H9 (cell line): Measurements from ENCODE around the gene MUC22. TPM values are rescaled to one million over a fixed set of nuclear protein-coding genes. Genes with fewer than 3 reads are reported as not detected.

Experiments
- DNase-seq: peaks from one replicate; pipeline ENCODE4 v3.0.0-alpha.2; 2017
- H2AFZ ChIP-seq: one replicate; pipeline ENCODE4 v1.6.1; 2013; ENCODE audit warnings: mild to moderate bottlenecking, low read length, control low read depth, moderate library complexity
- H2AK5ac ChIP-seq: 2 replicates; pipeline ENCODE4 v1.6.1; 2013; ENCODE audit warnings: low read length, control low read depth, mixed read lengths; ENCODE audit not compliant: insufficient read length
- H2BK120ac ChIP-seq: one replicate; pipeline ENCODE4 v1.6.1; 2013; ENCODE audit warnings: low read depth, mild to moderate bottlenecking, low read length, control low read depth, inconsistent platforms; ENCODE audit not compliant: poor library complexity, severe bottlenecking
- H2BK12ac ChIP-seq: 2 replicates; pipeline ENCODE4 v1.6.1; 2013; ENCODE audit warnings: low read length, control low read depth, mixed read lengths, low read depth; ENCODE audit not compliant: insufficient read length
- H2BK15ac ChIP-seq: 2 replicates; pipeline ENCODE4 v1.6.1; 2013; ENCODE audit warnings: low read depth, low read length, control low read depth
- H2BK20ac ChIP-seq: one replicate; pipeline ENCODE4 v1.6.1; 2013; ENCODE audit warnings: low read depth, mild to moderate bottlenecking, low read length, control low read depth, inconsistent platforms; ENCODE audit not compliant: poor library complexity, severe bottlenecking
- H2BK5ac ChIP-seq: 2 replicates; pipeline ENCODE4 v1.6.1; 2013; ENCODE audit warnings: low read length, control low read depth, mixed read lengths; ENCODE audit not compliant: insufficient read length
- H3K14ac ChIP-seq: 2 replicates; pipeline ENCODE4 v1.6.1; 2013; ENCODE audit warnings: low read length, control low read depth; ENCODE audit not compliant: insufficient read depth
- H3K18ac ChIP-seq: 2 replicates; pipeline ENCODE4 v1.6.1; 2013; ENCODE audit warnings: low read depth, mild to moderate bottlenecking, mixed read lengths, low read length, control low read depth; ENCODE audit not compliant: insufficient read length
- H3K23ac ChIP-seq: 2 replicates; pipeline ENCODE4 v1.6.1; 2013; ENCODE audit warnings: low read length, control low read depth, mixed read lengths, low read depth; ENCODE audit not compliant: insufficient read length
- H3K23me2 ChIP-seq: 2 replicates; pipeline ENCODE4 v1.6.1; 2013; ENCODE audit warnings: low read depth, mild to moderate bottlenecking, mixed read lengths, low read length, control low read depth; ENCODE audit not compliant: insufficient read length, poor library complexity, severe bottlenecking
- H3K27ac ChIP-seq: 2 replicates; pipeline ENCODE4 v1.5.1; 2013; ENCODE audit warnings: low read length, control low read depth, mixed read lengths, low read depth; ENCODE audit not compliant: insufficient read length
- H3K27me3 ChIP-seq: 2 replicates; pipeline ENCODE4 v1.6.1; 2013; ENCODE audit warnings: low read length, control low read depth, inconsistent platforms; ENCODE audit not compliant: insufficient read depth
- H3K4ac ChIP-seq: 2 replicates; pipeline ENCODE4 v1.6.1; 2013; ENCODE audit warnings: low read depth, mild to moderate bottlenecking, control low read depth, inconsistent platforms, low read length, moderate library complexity
- H3K4me1 ChIP-seq: 2 replicates; pipeline ENCODE4 v1.6.1; 2013; ENCODE audit warnings: low read length, control low read depth, inconsistent platforms; ENCODE audit not compliant: insufficient read depth
- H3K4me2 ChIP-seq: 2 replicates; pipeline ENCODE4 v1.6.1; 2013; ENCODE audit warnings: low read length, control low read depth, mixed read lengths; ENCODE audit not compliant: insufficient read length, insufficient read depth
- H3K56ac ChIP-seq: 2 replicates; pipeline ENCODE4 v1.6.1; 2013; ENCODE audit warnings: low read depth, mild to moderate bottlenecking, mixed read lengths, low read length, control low read depth; ENCODE audit not compliant: insufficient read length
- H3K79me1 ChIP-seq: 2 replicates; pipeline ENCODE4 v1.6.1; 2013; ENCODE audit warnings: low read depth, mild to moderate bottlenecking, moderate library complexity, low read length, control low read depth, inconsistent platforms; ENCODE audit not compliant: insufficient read depth, poor library complexity, severe bottlenecking
- H3K79me2 ChIP-seq: 2 replicates; pipeline ENCODE4 v1.6.1; 2013; ENCODE audit warnings: low read length, control low read depth, inconsistent platforms; ENCODE audit not compliant: insufficient read depth
- H3K9ac ChIP-seq: 2 replicates; pipeline ENCODE4 v1.6.1; 2013; ENCODE audit warnings: low read length, control low read depth, mixed read lengths; ENCODE audit not compliant: insufficient read length; ENCODE audit errors: extremely low read depth
- H3K9me3 ChIP-seq: one replicate; pipeline ENCODE4 v1.6.1; 2013; ENCODE audit warnings: low read depth, low read length, inconsistent platforms; ENCODE audit not compliant: control insufficient read depth
- H3T11ph ChIP-seq: one replicate; pipeline ENCODE4 v1.6.1; 2013; ENCODE audit warnings: mild to moderate bottlenecking, low read length, control low read depth, inconsistent platforms
- H4K20me1 ChIP-seq: one replicate; pipeline ENCODE4 v1.6.1; 2013; ENCODE audit not compliant: control insufficient read depth, insufficient read length, insufficient read depth
- H4K5ac ChIP-seq: 2 replicates; pipeline ENCODE4 v1.6.1; 2013; ENCODE audit warnings: low read depth, mild to moderate bottlenecking, mixed read lengths, low read length, control low read depth; ENCODE audit not compliant: insufficient read length
- H4K8ac ChIP-seq: replicated peaks from 2 replicates; pipeline ENCODE4 v1.6.1; 2013; ENCODE audit warnings: low read length, control low read depth, mixed read lengths, low read depth; ENCODE audit not compliant: insufficient read length
- H4K91ac ChIP-seq: 2 replicates; pipeline ENCODE4 v1.6.1; 2013; ENCODE audit warnings: low read depth, mild to moderate bottlenecking, moderate library complexity, mixed read lengths, low read length, control low read depth; ENCODE audit not compliant: insufficient read length
- H3K27ac Mint-ChIP-seq, 3 experiments: 2 replicates in 2 of 3; 3 replicates in 1 of 3; pipeline ENCODE4 v1.8.0; 2020 to 2021; ENCODE audit warnings: mixed read lengths in 3 of 3, mild to moderate bottlenecking in 1 of 3, moderate library complexity in 1 of 3
- H3K27me3 Mint-ChIP-seq: 2 replicates; pipeline ENCODE4 v1.8.0; 2021; ENCODE audit warnings: low read depth, mild to moderate bottlenecking, moderate library complexity, mixed read lengths
- H3K36me3 Mint-ChIP-seq, 3 experiments: 2 replicates in 2 of 3; 3 replicates in 1 of 3; pipeline ENCODE4 v1.8.0; 2020 to 2021; ENCODE audit warnings: low read depth in 3 of 3, mixed read lengths in 3 of 3; ENCODE audit not compliant: insufficient read depth in 1 of 3
- H3K4me1 Mint-ChIP-seq, 2 experiments: 2 replicates each; pipeline ENCODE4 v1.8.0; 2020; ENCODE audit warnings: mixed read lengths in 2 of 2
- H3K4me3 Mint-ChIP-seq, 2 experiments: 2 replicates in 1 of 2; 3 replicates in 1 of 2; pipeline ENCODE4 v1.8.0; 2020 to 2021; ENCODE audit warnings: mild to moderate bottlenecking in 2 of 2, mixed read lengths in 2 of 2, moderate library complexity in 1 of 2
- H3K9me3 Mint-ChIP-seq, 2 experiments: 2 replicates in 1 of 2; 3 replicates in 1 of 2; pipeline ENCODE4 v1.8.0; 2020; ENCODE audit warnings: mild to moderate bottlenecking in 2 of 2, mixed read lengths in 2 of 2, moderate library complexity in 1 of 2
- CTCF ChIP-seq: fragments of 200-600 bp; sonication (generic); conservative IDR thresholded peaks from 3 replicates; pipeline ENCODE4 v1.8.0; 2021; ENCODE audit warnings: antibody characterized with exemption, mild to moderate bottlenecking
- WGBS: extraction: QIAGEN DNeasy Blood & Tissue Kit; methylation state at CpG from one replicate; pipeline ENCODE4 v1.1.7; 2013; ENCODE audit warnings: missing lambda C conversion rate, low lambda C conversion rate, mixed read lengths; ENCODE audit not compliant: insufficient read length; ENCODE audit errors: extremely low coverage; 5-methylcytosine and 5-hydroxymethylcytosine counted together
- total RNA-seq: library from RNA; stranded (reverse); gene quantifications from 2 replicates; pipeline ENCODE4 v1.2.1, GENCODE V29; 2021

MUC22 gene
- total RNA-seq, 1 experiment from 2014 or later, result not detected

DNA sequence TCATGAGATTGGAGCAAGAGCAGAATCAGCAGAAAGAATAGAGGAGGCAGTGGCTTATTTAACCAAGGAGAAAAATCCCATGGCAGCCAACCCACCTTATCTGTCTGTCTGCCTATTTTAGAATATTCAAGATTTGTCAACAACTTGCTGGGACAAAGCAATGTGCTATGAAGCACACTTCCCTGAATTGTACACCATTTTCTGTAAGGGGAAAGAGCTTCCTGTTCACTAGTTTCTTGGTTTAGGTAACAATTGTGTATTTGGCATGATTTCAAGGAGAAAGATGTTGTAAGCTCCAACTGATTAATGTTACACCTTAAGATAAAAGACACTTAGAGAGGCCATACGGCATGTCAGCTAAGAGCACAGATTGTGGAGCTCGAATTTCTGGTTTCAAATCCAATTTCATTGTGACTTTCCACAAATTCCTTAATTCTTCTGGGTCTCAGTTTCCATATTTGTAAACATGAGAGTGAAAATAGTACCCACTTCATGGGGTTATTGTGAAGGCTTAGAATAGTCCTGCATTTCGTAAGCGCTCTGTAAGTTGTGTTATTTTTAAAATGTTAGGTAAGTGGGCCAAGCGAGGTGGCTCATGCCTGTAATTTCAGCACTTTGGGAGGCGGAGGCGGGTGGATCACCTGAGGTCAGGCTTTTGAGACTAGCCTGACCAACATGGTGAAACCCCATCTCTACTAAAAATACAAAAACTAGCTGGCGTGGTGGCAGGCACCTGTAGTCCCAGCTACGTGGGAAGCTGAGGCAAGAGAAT, 4.8 kb upstream of the MUC22 start:
- no CpG with 5 or more reads among the region's 9 CpGs for WGBS
- Histone ChIP-seq H2BK120ac (no peak overlapping the region), H3T11ph (no peak overlapping the region), H2BK12ac (no peak overlapping the region), H4K8ac (no peak overlapping the region), H3K23ac (no peak overlapping the region), H4K20me1 (no peaks in the 10 kb centered on the region), H2BK20ac (no peak overlapping the region), H4K91ac (no peak overlapping the region), H3K79me1 (no peaks in the 10 kb centered on the region), H3K18ac (no peak overlapping the region), H3K4me2 (no peak overlapping the region), H4K5ac (no peak overlapping the region), H2BK15ac (no peak overlapping the region), H3K9ac (no peak overlapping the region), H3K9me3 (no peaks in the 10 kb centered on the region), H3K4me1 (no peaks in the 10 kb centered on the region), H3K79me2 (no peaks in the 10 kb centered on the region), H3K4ac (no peak overlapping the region), H2AFZ (no peak overlapping the region), H3K56ac (no peak overlapping the region), H2AK5ac (no peak overlapping the region), H2BK5ac (no peak overlapping the region), H3K27me3 (no peaks in the 10 kb centered on the region), H3K23me2 (no peaks in the 10 kb centered on the region), H3K27ac (no peak overlapping the region), H3K14ac (no peak overlapping the region)
- DNase-seq, result no peak
- Mint-ChIP-seq H3K4me3 (no peak overlapping the region), H3K27ac (no peak overlapping the region; a peak in 1 of 7 replicates), H3K4me1 (0 out of 4 replicates have a peak, but pooled peaks cover 0 to 2% of the 10 kb centered on the region in 2 experiments), H3K36me3 (no peaks in the 10 kb centered on the region; a peak in 1 of 7 replicates), H3K27me3 (peaks cover 3% of the 10 kb centered on the region), H3K9me3 (peaks cover 0 to 7% of the 10 kb centered on the region in 2 experiments; a peak in 2 of 5 replicates)
- TF ChIP-seq CTCF, result no peak
